OCI-LY1 (cell line): ENCODE data around the gene RNF168.

Source experiments
- CTCF ChIP-seq: fragments of 200-600 bp; sonication (generic), shearing (Covaris generic); IDR thresholded peaks from 2 replicates; pipeline ENCODE4 v1.5.1; 2017; ENCODE audit warnings: mild to moderate bottlenecking, antibody characterized with exemption, low read length, moderate library complexity, mixed read lengths
- EZH2 ChIP-seq: fragments of 200-600 bp; sonication (generic), shearing (Covaris generic); IDR thresholded peaks from 2 replicates; pipeline ENCODE4 v1.8.0; 2017; ENCODE audit warnings: borderline replicate concordance, mixed run types, mild to moderate bottlenecking, antibody characterized with exemption, low read length, moderate library complexity, mixed read lengths

- TF ChIP-seq CTCF: no peak
- no peak for TF ChIP-seq EZH2
Measured at GRCh38 chr3:196533260-196533681, 29.7 kb upstream of the RNF168 start.
